NCI-H2227 (cell line): ENCODE results near the gene CABLES2.

ENCODE experiments used
- DNase-seq: peaks from one replicate; lab custom pipeline; 2025; ENCODE audit not compliant: unreplicated experiment; lab: John Stamatoyannopoulos, UW

Gene CABLES2

GRCh38 chr20:62362590-62362940, 44.5 kb downstream of the CABLES2 start:
- DNase-seq: no peak

GRCh38 chr20:62361799-62362589, 45.1 kb downstream of the CABLES2 start:
- DNase-seq: no peak

GRCh38 chr20:62360854-62361798, 46.0 kb downstream of the CABLES2 start:
- peak; percentile 50 for DNase-seq

- DNase-seq: no peak
These were observed 47.5 kb downstream of the CABLES2 start for GRCh38 chr20:62359491-62360121.

- peak; percentile 45 for DNase-seq
These were observed 48.0 kb downstream of the CABLES2 start for GRCh38 chr20:62359043-62359490.

- DNase-seq: no peak
These were observed 48.7 kb downstream of the CABLES2 start for GRCh38 chr20:62358171-62359042.

GRCh38 chr20:62357681-62358080, 49.4 kb downstream of the CABLES2 start:
- no peak for DNase-seq

- no peak for DNase-seq
These were observed 49.9 kb downstream of the CABLES2 start for GRCh38 chr20:62357187-62357667.

GRCh38 chr20:62356589-62357186, 50.4 kb downstream of the CABLES2 start:
- no peak for DNase-seq

- DNase-seq: no peak
These were observed 51.1 kb downstream of the CABLES2 start for GRCh38 chr20:62355878-62356588.

- no peak for DNase-seq
These were observed 51.6 kb downstream of the CABLES2 start for GRCh38 chr20:62355516-62355877.

- DNase-seq: no peak
These were observed 52.2 kb downstream of the CABLES2 start for GRCh38 chr20:62354811-62355341.

GRCh38 chr20:62354031-62354808, 52.9 kb downstream of the CABLES2 start:
- no peak for DNase-seq

- no peak for DNase-seq
These were observed 53.6 kb downstream of the CABLES2 start for GRCh38 chr20:62353289-62354030.

GRCh38 chr20:62352402-62353288, 54.4 kb downstream of the CABLES2 start:
- DNase-seq: no peak

- no peak for DNase-seq
These were observed 55.4 kb downstream of the CABLES2 start for GRCh38 chr20:62351469-62352401.
